ENCODE results near the gene MAPK6. TPM values are rescaled to one million over a fixed set of nuclear protein-coding genes. Genes with fewer than 3 reads are reported as not detected.
A peak's percentile ranks its signal among the peaks of the same experiment; 100 is the strongest.

MAPK6 gene
- total and polyA plus RNA-seq, 2 of the 8 experiments (the other 6 are each of a cell fraction or from before 2014, with no cell fraction given) = 22.6 to 108 TPM

DNA sequence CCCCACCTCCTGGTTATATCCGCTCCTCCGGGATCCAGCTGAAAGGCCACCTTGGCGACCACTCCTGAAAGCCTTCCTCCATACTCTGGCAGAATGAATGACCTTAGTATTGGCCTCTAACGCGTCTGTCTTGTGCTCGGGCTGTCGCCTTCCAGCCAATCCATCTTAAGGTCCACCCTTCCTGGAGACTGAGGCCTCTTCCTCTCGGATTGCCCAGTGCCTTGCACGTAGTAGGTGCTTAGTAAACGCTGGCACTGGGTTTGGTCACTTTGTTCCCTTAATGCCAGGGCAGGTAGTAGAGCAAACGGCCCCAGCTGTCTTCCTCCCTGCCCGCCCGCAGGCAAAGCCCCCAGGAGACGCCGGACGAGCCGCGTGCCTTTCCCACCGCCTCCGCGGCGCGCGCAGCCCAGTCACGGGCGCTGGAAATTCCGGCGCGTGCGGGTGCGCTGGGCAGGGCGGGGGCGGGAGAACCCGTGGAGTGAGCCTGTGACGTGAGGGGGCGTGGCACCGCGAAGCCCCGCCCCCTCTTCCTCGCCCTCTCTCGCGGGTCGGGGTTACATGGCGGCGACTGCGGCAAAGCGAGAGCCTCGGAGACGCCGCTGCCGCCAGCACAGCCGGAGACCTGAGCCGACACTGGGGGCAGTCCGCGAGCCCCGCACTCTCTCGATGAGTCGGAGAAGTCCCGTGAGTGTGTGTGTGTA is at the start of gene MAPK6 (continued):
- TF ChIP-seq, protein P1, sequence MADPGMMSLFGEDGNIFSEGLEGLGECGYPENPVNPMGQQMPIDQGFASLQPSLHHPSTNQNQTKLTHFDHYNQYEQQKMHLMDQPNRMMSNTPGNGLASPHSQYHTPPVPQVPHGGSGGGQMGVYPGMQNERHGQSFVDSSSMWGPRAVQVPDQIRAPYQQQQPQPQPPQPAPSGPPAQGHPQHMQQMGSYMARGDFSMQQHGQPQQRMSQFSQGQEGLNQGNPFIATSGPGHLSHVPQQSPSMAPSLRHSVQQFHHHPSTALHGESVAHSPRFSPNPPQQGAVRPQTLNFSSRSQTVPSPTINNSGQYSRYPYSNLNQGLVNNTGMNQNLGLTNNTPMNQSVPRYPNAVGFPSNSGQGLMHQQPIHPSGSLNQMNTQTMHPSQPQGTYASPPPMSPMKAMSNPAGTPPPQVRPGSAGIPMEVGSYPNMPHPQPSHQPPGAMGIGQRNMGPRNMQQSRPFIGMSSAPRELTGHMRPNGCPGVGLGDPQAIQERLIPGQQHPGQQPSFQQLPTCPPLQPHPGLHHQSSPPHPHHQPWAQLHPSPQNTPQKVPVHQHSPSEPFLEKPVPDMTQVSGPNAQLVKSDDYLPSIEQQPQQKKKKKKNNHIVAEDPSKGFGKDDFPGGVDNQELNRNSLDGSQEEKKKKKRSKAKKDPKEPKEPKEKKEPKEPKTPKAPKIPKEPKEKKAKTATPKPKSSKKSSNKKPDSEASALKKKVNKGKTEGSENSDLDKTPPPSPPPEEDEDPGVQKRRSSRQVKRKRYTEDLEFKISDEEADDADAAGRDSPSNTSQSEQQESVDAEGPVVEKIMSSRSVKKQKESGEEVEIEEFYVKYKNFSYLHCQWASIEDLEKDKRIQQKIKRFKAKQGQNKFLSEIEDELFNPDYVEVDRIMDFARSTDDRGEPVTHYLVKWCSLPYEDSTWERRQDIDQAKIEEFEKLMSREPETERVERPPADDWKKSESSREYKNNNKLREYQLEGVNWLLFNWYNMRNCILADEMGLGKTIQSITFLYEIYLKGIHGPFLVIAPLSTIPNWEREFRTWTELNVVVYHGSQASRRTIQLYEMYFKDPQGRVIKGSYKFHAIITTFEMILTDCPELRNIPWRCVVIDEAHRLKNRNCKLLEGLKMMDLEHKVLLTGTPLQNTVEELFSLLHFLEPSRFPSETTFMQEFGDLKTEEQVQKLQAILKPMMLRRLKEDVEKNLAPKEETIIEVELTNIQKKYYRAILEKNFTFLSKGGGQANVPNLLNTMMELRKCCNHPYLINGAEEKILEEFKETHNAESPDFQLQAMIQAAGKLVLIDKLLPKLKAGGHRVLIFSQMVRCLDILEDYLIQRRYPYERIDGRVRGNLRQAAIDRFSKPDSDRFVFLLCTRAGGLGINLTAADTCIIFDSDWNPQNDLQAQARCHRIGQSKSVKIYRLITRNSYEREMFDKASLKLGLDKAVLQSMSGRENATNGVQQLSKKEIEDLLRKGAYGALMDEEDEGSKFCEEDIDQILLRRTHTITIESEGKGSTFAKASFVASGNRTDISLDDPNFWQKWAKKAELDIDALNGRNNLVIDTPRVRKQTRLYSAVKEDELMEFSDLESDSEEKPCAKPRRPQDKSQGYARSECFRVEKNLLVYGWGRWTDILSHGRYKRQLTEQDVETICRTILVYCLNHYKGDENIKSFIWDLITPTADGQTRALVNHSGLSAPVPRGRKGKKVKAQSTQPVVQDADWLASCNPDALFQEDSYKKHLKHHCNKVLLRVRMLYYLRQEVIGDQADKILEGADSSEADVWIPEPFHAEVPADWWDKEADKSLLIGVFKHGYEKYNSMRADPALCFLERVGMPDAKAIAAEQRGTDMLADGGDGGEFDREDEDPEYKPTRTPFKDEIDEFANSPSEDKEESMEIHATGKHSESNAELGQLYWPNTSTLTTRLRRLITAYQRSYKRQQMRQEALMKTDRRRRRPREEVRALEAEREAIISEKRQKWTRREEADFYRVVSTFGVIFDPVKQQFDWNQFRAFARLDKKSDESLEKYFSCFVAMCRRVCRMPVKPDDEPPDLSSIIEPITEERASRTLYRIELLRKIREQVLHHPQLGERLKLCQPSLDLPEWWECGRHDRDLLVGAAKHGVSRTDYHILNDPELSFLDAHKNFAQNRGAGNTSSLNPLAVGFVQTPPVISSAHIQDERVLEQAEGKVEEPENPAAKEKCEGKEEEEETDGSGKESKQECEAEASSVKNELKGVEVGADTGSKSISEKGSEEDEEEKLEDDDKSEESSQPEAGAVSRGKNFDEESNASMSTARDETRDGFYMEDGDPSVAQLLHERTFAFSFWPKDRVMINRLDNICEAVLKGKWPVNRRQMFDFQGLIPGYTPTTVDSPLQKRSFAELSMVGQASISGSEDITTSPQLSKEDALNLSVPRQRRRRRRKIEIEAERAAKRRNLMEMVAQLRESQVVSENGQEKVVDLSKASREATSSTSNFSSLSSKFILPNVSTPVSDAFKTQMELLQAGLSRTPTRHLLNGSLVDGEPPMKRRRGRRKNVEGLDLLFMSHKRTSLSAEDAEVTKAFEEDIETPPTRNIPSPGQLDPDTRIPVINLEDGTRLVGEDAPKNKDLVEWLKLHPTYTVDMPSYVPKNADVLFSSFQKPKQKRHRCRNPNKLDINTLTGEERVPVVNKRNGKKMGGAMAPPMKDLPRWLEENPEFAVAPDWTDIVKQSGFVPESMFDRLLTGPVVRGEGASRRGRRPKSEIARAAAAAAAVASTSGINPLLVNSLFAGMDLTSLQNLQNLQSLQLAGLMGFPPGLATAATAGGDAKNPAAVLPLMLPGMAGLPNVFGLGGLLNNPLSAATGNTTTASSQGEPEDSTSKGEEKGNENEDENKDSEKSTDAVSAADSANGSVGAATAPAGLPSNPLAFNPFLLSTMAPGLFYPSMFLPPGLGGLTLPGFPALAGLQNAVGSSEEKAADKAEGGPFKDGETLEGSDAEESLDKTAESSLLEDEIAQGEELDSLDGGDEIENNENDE (IDR thresholded peaks at IDR 0.05; ENCODE audit: insufficient replicate concordance, low read length) = no peak
- no peak for TF ChIP-seq CEBPB (IDR thresholded peaks at IDR 0.05; ENCODE audit: low read depth, low read length)
- TF ChIP-seq, protein P2, sequence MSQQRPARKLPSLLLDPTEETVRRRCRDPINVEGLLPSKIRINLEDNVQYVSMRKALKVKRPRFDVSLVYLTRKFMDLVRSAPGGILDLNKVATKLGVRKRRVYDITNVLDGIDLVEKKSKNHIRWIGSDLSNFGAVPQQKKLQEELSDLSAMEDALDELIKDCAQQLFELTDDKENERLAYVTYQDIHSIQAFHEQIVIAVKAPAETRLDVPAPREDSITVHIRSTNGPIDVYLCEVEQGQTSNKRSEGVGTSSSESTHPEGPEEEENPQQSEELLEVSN (IDR thresholded peaks at IDR 0.05) = peak; percentile 84
- peak; percentile 90 for TF ChIP-seq BACH1 (IDR thresholded peaks at IDR 0.05; ENCODE audit: low read length)
- TF ChIP-seq JUN (IDR thresholded peaks at IDR 0.05; ENCODE audit: low read depth, low read length) = no peak
- TF ChIP-seq EP300 (IDR thresholded peaks at IDR 0.05; ENCODE audit: borderline replicate concordance in 1 of 2, low read depth in 2 of 2, low read length in 2 of 2) = no peak
- TF ChIP-seq, protein P3, sequence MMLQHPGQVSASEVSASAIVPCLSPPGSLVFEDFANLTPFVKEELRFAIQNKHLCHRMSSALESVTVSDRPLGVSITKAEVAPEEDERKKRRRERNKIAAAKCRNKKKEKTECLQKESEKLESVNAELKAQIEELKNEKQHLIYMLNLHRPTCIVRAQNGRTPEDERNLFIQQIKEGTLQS (IDR thresholded peaks at IDR 0.05; ENCODE audit: insufficient read depth, low read depth, low read length) = no peak
- no peak for TF ChIP-seq CBX8 (IDR thresholded peaks at IDR 0.05; ENCODE audit: borderline replicate concordance, low read depth, low read length)
- TF ChIP-seq CREB1 (IDR thresholded peaks at IDR 0.05) = peak; percentile 91

Measured in H1 (cell line).